Measurements from ENCODE around the gene SNX30.

SNX30 gene

DNA sequence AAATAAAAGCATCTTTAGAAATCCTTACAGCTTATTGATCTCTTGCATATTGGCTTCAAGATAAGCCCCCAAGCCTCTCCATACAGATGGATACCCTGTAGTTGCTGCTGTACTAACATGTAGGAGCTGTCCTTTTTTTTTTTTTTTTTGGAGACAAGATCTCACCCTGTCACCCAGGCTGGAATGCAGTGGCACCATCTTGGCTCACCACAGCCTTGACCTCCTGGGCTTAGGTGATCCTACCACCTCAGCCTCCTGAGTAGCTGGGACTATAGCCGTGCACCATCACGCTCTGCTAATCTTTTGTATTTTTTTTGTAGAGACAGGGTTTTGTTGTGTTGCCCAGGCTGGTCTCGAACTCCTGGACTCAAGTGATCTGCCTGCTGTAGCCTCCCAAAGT is 35.4 kb downstream of the SNX30 start:
- no peak for DNase-seq

DNA sequence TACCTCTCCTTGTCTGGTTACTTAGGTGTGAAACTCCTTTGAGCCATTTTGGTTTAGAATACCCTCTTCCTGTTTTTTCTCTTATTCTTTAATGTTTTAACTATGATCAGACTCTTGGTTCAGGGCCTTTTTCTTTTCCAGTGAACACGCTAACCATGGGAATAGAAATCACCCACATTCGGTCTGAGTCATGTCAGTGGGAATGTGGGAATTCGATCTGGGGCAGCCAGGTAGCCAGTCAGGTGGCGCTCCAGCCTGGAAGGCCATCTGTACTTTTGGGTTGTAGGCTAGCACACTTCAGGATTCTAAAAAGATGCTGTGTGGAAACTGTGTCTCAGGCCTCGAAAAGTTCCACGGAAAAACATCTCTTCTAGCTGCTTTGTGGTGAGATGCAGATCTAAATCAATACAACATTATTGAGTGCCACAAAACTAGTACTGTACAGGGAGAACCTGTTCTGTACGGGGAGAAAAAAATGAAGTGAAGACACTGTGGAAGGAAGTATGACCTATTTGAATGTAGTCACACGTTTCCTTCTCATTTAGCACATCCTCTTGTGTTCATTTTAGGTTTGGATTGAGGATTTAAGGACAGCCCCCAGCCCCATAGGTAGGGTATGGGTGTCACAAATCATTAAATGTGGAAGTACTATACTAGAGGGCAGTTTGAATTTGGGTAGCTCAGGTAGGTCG is 36.4 kb downstream of the SNX30 start:
- DNase-seq = no peak

DNA sequence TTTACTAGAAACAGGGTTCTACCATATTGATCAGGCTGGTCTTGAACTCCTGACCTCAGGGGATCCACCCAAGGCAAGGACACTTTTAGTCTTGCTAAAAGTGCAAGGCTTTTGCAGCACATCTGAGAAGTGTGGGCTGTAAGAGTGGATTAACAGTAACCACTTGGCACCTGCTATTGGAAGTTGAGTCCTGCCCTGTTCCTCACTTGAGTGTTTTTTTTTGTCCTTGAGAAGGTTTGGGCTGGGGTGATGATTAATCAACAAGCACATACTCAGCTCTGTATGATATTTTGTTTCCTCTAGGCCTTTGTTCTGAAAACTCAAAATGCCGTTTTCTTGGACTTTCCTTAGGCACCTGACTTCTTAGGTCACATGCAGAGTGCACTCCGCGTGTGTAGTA is 37.4 kb downstream of the SNX30 start:
- no peak for DNase-seq

DNA sequence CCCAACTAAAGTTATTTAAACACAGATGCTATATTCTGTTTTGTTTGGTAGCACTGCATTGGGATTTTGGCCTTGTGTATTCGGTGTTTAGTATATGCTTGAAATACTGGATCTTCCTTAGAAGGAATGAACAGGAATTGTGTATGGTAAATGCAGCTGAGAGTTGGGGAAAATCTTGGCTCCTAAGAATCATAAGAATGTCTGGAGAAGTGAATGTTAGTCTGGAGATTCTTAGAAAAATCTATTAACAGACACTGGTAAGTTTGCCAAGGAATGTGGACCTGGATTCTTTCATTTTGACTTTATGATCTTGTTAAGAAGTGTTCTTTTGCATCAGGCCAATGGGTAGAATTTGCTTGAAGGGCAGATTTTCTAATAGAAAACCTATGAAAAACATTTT is 38.9 kb downstream of the SNX30 start:
- no peak for DNase-seq

DNA sequence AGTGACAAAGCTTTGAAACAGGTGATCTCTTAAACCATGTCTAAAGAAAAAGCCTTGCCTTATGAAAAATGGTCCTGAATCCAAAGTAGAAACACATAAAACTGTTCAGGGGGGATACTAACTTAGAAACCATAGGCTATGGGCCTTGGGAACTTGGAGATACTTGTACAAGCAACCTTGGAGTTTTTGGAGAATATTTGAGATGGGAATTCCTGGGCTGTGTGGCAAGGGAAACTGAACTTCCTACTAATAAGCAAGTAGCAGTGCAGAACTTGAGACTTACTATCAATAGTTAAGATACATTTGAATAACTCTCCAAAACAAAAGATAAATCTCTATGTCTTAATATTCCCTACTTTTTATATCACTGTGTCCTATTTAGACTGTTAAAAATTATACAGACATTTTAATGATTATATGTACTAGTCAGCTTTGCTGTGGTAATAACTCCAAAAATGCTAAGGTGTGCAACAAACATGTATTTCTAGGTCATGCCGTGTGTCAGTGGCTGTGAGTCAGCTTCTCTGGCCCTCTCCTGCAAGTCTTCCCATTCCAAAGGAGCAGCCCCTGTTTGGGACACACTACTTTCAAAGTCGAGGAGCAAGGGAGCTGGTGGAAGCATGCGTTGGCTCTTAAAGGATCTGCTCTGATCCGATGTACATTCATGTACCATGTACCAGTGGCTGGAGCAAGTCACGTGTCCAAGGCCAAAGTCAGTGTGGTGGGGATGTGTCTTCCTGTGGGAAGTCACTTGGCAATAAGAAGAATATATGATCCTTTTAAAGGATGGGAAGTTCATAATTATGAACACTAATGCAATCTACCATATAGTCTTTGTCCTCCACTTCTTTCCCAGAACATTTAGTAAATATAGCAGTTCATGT is 39.6 kb downstream of the SNX30 start:
- no peak for DNase-seq

DNA sequence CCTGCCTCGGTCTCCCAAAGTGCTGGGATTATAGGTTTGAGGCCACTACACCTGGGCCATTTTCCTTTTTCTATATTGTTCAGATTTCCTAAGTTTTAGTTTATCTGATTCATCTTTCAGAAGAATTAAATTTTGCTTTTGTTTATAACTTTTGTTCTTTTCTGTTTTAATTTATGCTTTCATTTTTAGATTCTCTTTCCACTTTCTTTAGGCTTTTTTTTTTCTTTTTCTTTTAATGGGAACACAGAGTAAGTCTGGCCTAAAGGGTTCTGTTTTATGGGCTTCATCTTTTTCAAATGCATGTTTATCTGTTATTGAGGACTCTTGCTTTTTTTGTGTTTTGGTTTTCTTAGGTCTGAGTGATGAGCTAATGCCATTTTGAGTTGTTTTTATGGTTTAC is 42.1 kb downstream of the SNX30 start:
- DNase-seq = no peak

DNA sequence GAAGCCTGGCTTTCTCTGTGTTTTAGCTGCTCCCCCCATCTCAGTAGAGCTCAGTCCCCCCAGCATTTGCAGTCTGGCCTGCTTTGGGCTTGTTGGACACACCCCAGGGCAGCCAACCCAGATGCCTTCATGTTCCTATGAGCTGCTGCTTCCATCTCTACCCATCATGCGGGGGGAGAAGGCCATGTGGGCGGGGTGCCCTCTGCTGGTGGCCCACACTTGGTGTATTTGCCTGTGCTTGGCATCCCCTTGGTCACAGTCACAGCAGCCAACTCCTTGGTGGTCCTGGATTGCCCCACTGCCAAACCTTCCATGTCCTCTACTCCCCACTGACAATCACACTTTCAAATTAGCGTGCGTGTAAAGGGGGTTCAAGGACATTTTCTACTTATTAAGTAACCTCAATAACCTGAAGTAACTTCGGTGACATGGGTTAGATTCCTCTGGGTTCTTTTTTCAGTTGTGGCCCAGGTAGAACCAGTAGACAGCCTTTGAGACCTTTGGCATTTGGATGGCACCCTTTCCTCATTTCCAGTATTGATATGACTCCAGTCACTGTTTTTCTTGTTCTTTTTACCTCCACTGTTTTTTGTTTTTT is 42.8 kb downstream of the SNX30 start:
- DNase-seq = peak; percentile 7 to 57

DNA sequence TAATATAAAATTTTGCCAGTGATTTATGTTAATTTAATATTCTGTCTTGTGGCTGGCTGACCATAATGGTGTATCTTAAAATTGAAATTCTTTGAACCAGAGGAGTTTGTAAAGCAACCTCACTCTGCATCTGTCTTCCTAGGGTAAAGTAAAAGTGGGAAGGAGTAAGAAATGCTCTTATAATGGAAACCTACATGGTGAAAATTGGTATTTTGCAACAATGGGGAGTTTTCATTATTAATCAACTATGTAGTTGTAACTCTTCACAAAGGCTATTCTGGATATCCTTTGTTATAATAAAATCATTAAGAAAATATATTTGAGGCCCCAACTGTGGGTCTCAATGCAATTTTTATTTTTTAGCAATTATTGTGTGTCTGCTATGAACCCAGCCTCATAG is 44.2 kb downstream of the SNX30 start:
- DNase-seq = no peak

DNA sequence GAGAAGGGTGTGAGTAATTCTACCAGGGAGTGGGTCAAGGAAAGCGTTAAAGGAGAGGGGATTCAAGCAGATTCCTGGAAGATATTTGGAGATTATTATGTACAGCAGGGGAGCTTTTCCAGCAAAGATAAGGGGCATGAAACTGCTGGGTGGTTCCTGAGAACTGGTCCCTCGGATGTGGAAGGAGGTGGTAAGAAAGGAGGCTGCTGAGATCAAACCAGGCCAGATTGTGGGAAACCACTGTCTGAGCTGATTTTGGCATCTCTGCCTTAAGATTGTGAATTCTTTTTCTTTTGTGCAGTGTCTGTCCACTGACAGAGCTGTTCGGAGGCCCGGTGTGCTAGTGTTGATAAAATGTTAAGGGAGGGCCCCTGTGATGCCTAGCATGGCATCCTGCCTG is 45.4 kb downstream of the SNX30 start:
- no peak for DNase-seq

DNA sequence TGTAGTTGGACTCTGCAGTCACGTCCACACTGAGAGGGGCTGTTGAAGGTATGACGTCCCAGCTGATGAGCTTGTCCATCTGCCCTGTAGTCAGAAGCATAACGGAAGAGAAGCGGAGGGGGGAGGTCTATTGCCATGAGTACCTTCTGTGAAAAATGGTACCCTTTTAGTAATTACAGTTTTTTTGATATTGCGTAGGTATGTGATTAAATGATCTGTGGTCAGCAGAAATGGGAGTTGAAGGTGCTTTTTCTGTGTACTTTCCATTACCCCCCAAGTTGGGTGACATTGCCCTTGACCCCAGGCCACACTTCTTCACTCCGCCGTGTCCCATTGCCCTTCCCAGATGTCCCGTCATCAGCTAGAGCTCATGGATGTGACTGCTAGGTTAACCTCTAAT is 45.9 kb downstream of the SNX30 start:
- no peak for DNase-seq

DNA sequence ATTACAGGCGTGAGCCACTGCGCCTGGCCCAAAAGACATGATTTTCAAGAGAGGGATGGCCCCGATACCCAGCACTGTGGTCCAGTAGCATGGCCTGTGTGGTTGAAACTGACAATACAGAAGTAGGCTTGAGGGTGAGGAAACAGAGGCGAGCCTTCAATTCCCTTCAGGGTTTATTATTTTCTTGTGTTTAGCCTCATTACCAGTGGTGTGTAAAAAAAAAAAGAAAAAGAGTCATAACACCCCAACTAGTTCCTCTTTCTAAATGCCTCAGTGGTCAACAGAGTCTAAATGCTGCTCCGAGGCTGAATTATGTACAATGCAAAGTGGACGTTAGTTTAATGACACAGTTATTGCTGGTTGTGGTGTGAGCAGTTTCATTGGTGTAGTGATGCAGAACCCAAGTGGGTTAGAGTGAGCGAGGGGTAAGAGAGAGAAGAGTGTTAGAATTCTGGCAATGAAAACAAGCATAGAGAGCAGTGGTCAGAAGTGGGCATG is 58.8 kb downstream of the SNX30 start:
- no peak for DNase-seq

DNA sequence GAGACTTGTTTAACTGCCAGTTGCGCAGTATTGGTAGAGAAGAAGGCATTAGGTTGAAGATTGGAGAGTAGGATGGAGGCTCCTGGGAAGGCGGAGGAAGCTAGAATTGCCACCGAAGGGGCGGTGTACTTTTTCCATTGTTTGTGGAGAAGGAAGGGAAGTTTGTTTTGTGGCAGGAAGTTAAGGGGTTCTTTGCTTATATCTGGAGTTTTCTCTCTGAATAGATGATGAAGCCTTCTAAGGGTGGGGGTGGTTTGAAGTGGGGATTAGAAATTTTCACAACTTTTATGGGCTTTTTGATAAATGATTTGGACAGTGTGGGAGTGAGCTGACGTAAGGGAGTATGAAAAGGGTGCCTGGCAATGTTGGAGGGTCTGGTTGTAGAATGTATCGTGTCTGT is 59.3 kb downstream of the SNX30 start:
- DNase-seq = no peak

DNA sequence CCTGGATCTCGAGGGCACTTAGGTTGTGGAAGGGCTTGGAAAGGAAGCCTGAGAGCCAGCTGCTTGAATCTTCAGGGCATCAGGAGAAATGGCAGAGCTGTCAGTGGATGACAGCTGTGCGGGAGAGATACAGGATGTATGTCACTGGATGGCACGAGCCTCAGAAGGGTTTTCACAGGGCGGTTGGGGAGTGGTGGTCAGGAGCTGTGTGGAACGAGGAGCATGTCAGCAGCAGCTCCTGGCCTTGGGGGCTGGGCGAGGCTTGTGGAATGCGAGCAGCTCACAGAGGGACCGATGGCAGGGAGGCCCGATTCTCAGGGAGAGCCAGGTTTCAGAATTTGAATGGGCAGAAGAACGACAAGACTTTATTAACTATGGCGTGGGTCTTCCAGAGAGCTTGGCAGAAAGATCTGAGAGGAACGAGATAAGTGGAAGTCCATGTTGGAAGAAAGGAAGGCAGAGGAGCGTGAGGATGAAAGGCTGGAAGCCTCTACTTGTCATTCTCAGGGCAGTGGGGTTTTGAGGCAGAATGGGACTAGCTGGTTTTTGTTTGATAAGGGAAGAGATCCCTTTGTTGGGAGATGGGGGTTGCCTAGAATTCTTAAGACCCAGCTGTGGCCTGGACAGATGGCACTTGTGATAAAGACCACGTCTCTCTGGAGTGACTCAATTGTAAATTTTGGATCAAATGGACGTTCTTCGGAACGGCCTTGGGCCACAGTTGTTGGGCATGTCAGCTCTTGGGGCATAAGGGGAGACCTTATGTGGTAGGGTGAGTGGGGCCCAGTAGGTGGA is 60.3 kb downstream of the SNX30 start:
- no peak for DNase-seq

DNA sequence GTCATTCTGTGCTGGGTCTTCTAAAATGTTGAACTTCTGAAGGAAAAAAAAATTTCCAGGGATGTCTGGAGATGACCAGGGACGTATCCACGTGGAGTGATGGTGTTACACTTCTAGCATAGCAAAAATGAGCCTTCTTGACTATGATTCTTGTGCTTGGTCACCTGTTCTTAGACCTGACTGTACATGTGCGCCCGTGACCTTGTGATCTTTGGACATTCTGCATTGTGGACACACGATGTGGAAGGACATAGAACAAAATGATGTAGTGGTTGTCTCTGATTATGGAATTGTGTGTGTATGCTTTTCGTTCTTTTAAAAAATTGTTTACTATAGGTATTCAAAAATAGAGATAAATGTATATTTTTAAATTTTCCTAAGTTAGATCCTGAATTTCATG is 61.0 kb downstream of the SNX30 start:
- no peak for DNase-seq

DNA sequence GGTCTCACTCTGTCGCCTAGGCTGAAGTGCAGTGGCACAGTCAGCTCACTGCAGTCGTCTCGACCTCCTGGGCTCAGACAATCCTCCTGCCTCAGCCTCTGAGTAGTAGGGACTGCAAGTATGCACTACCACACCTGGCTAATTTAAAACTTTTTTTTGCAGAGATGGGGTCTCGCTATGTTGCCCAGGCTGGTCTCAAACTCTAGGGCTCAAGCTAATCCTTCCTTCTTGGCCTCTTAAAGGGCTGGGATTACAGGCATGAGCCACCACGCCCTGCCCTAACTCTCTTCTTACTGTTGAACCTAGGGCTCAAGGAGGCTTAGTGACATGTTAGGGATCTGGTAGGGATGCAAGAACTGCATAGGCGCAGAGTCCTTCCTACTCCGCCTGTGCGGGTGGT is 65.3 kb downstream of the SNX30 start:
- no peak for DNase-seq

DNA sequence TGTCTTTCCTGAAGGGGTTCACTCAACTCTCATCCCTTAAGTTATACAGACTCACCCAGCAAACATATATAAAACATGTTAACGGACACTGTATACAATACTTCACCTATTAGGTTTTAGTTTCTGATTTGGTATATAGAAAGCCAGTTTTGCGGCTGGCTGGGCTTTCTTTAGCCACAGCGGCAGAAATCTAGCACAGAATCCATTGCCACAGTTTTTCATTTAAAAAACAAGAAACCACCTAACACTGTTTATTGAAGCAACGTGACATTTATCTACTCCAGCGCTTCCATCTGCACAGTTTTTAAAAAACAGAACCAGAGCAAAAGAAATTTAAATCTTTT is 67.3 kb downstream of the SNX30 start:
- DNase-seq = no peak

DNA sequence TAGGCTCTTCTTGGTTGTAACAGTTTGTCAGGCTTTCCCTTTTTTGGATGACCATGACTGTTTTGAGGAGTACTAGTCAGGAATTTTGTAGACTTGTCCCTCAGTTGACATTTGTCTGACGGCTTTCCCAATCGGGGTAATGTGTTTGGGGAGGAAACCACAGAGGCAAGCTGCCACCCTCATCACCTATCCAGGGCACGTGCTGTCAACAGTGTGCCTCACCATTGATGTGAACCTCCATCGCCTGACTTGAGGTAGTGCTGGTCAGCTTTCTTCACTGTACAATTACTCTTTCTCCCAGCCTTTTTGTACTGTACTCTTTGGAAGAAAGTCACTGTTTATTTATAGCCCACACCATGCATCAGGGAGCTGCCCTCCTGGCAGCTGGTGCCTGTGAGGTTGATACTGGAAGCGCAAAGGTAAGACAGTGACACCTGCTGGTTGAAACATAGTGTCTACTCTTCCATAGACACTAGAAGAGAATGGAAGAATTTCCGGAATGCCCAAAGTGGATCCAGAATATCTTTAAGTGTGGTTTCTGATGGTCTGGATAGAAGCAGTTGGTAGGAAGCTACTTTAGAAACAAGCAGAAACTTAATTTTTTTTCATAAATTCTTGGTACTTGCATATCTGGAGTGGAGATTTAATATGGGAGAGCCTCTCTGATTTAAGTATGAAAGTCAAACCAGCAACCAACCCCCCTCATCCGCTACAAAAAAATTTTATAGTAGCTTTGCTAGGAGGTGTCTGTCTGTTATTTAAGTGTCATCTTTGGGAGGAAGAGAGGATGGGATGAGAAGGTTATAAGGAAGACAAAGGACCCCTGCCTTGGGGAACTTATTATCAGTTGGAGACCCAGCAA is 69.3 kb downstream of the SNX30 start:
- DNase-seq = peak in 1 of 2 experiments; percentile 58

DNA sequence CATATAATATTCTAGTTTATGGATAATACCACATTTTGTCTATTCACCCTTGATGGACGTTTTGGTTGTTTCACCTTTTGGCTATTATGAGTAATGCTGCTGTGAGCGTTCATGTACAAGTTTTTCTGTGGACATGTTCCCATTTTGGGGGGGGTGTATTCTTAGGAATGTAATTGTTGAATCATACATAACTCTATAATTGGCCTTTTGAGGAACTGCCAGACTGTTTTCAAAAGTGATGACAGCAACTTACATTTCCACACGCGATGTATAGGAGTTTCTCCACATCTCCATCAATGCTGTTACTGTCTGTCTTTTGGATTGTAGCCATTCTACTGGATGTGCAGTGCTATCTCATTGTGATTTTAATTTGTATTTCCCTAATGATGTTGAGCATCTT is 70.3 kb downstream of the SNX30 start:
- no peak for DNase-seq

DNA sequence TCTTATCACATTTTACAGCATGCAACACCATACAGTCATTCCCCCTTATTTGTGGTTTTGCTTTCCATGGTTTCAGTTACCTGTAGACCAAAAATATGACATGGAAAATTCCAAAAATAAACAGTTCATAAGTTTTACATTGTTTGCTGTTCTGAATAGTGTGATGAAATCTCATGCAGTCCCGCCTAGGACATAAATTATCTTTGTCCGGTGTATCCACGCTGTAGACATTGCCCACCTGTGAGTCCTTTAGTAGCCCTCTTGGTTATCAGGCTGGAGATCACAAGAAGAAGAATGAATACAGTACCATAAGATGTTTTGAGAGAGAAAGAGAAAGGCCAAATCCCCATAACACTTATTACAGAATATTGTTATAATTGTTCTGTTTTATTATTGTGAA is 72.1 kb downstream of the SNX30 start:
- DNase-seq = no peak

DNA sequence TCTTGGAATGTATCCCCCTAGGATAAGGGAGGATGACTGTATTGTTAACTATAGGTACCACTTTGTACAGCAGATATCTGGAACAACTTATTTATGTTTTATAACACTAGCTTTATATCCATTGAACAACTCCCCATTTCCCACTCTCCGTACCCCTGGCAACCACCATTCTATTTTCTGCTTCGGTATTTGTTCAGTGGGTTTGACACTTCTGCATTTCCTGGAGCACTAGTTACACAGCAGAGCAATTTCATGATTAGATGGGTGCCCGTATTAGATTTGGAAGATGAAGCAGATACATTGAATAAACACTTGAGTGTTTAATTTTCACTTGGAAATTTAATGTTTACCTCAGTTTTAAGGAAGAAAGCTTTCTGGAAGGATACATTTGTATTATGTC is 72.7 kb downstream of the SNX30 start:
- no peak for DNase-seq

DNA sequence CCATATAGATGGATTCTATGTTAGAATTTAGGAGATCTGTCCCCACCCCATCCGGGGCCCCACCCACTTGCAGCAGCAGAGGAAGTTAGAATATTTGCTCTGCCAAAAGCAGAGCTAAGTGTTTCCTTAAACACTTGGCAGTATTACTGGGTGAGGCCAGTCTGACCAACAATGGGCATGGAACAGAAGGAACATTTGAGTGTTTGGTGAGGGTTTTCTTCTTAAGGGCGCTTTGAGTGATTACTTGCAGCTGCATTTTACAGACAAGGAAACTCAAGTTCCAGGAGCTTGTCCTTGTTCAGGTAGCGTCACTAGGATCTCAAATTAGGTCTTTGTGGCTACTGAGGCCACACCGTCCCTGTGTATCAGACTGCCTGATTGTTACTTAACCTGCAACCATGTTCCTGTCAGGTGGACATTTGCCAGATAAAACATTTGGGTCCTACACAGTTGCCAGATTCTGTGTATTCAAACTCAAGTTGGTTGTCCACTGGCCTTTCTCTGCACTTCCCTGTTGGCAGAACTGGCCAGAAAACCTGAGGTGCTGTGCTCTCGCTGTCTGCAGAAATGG is 80.8 kb downstream of the SNX30 start:
- DNase-seq = no peak

DNA sequence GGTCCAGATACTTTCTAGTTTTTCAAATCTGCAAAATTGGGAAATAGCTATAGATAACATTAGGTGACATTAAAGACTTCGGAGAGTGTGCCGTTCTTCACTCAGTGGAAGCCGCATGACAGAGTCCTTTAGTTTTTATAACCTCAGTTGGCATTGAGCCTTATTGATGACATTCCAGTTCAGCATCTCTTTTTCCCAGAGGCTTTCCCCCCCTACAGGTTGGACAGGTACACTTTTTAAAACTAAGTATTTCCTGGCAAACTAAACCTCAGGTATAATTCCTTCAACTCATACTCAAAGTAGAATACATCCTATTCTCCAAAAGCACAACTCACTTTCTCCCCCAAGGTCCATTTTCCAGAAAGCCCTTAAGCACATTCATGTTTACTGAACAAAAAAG is 81.4 kb downstream of the SNX30 start:
- no peak for DNase-seq

Data from SW 1271 (cell line).